HepG2 (cell line): ENCODE measurements around the gene MIDN. TPM values are rescaled to one million over a fixed set of nuclear protein-coding genes. Genes with fewer than 3 reads are reported as not detected.

Experiments
- AHDC1 ChIP-seq: sonication (generic); formaldehyde crosslinking; IDR thresholded peaks from 2 replicates; pipeline ENCODE4 v1.5.1; 2020; ENCODE audit warnings: mild to moderate bottlenecking, missing genetic modification reagents, borderline replicate concordance
- ASH2L ChIP-seq: fragments of 300-600, 200-600 bp; sonication (generic); IDR thresholded peaks from 2 replicates; pipeline ENCODE4 v1.7.0; 2017; ENCODE audit warnings: low read depth, mild to moderate bottlenecking, moderate library complexity, mixed read lengths, low read length; ENCODE audit not compliant: insufficient read length
- CHD4 ChIP-seq: fragments of 200-600 bp; sonication (generic); IDR thresholded peaks from 2 replicates; pipeline ENCODE4 v1.7.0; 2017; ENCODE audit warnings: mild to moderate bottlenecking, low read length, borderline replicate concordance
- HOXA7 ChIP-seq: sonication (generic); formaldehyde crosslinking; IDR thresholded peaks from 2 replicates; pipeline ENCODE4 v1.8.1; 2022; ENCODE audit warnings: mild to moderate bottlenecking, missing genetic modification reagents, moderate library complexity
- MNT ChIP-seq: fragments of 450-650 bp; IDR thresholded peaks from 2 replicates; pipeline ENCODE4 v1.6.1; 2016
- NAIF1 ChIP-seq: sonication (generic); formaldehyde crosslinking; IDR thresholded peaks from 2 replicates; pipeline ENCODE4 v1.5.0; 2020; ENCODE audit warnings: mild to moderate bottlenecking, missing genetic modification reagents, borderline replicate concordance
- UBTF ChIP-seq: sonication (generic); formaldehyde crosslinking; IDR thresholded peaks from 2 replicates; pipeline ENCODE4 v1.4.0; 2020; ENCODE audit warnings: mild to moderate bottlenecking, missing genetic modification reagents
- ZBTB7B ChIP-seq: sonication (generic); formaldehyde crosslinking; IDR thresholded peaks from 2 replicates; pipeline ENCODE4 v1.4.0; 2020; ENCODE audit warnings: missing genetic modification reagents
- ZFP37 ChIP-seq: sonication (generic); formaldehyde crosslinking; IDR thresholded peaks from 2 replicates; pipeline ENCODE4 v1.4.0; 2020; ENCODE audit warnings: missing genetic modification reagents, borderline replicate concordance
- ZFP90 ChIP-seq: sonication (generic); formaldehyde crosslinking; IDR thresholded peaks from 2 replicates; pipeline ENCODE4 v1.8.0; 2022; ENCODE audit warnings: missing genetic modification reagents, mild to moderate bottlenecking, inconsistent platforms, borderline replicate concordance
- ZKSCAN8 ChIP-seq: IDR thresholded peaks from 2 replicates; pipeline ENCODE4 v1.6.1; 2016; ENCODE audit warnings: borderline replicate concordance, missing genetic modification reagents, missing compliant biosample characterization
- ZNF101 ChIP-seq: sonication (generic); formaldehyde crosslinking; IDR thresholded peaks from 2 replicates; pipeline ENCODE4 v1.4.0; 2020; ENCODE audit warnings: mild to moderate bottlenecking, low read depth, missing genetic modification reagents, borderline replicate concordance
- ZNF234 ChIP-seq: sonication (generic); formaldehyde crosslinking; conservative IDR thresholded peaks from 2 replicates; pipeline ENCODE4 v1.5.1; 2020; ENCODE audit warnings: mild to moderate bottlenecking, missing genetic modification reagents
- ZNF264 ChIP-seq: sonication (generic); formaldehyde crosslinking; IDR thresholded peaks from 2 replicates; pipeline ENCODE4 v1.4.0; 2020; ENCODE audit warnings: missing genetic modification reagents
- ZNF383 ChIP-seq: sonication (generic); formaldehyde crosslinking; IDR thresholded peaks from 2 replicates; pipeline ENCODE4 v1.4.0; 2020; ENCODE audit warnings: missing genetic modification reagents, mild to moderate bottlenecking, borderline replicate concordance
- ZNF556 ChIP-seq: sonication (generic); formaldehyde crosslinking; IDR thresholded peaks from 2 replicates; pipeline ENCODE4 v1.4.0; 2020; ENCODE audit warnings: mild to moderate bottlenecking, missing genetic modification reagents, borderline replicate concordance
- ZNF652 ChIP-seq: IDR thresholded peaks from 2 replicates; pipeline ENCODE4 v1.6.1; 2016; ENCODE audit warnings: low read depth, borderline replicate concordance
- ZNF747 ChIP-seq: sonication (generic); formaldehyde crosslinking; IDR thresholded peaks from 2 replicates; pipeline ENCODE4 v1.8.1; 2023; ENCODE audit warnings: missing genetic modification reagents, mild to moderate bottlenecking, borderline replicate concordance
- ZNF839 ChIP-seq: sonication (generic); formaldehyde crosslinking; IDR thresholded peaks from 2 replicates; pipeline ENCODE4 v1.4.0; 2020; ENCODE audit warnings: missing genetic modification reagents, mild to moderate bottlenecking, borderline replicate concordance
- polyA plus RNA-seq, 8 experiments: library from polyadenylated mRNA; depleted of rRNA in 3 of 8; stranded (reverse) in 7 of 8; unstranded in 1 of 8; fragments of >200 nt; fragmentation: Illumina TruSeq in 4 of 8; extraction: Trizol in 4 of 8; gene quantifications; 2 replicates each; pipeline versions ENCODE4 v1.2.1 to v1.2.3, GENCODE V29; 2011 to 2016; ENCODE audit warnings: low read depth in 4 of 8, missing spikeins in 1 of 8, mixed read lengths in 1 of 8; ENCODE audit not compliant: insufficient read depth in 1 of 8
- total RNA-seq, 5 experiments: library from RNA; depleted of rRNA; stranded (reverse); fragments of >200 nt; fragmentation: Illumina TruSeq; extraction: Trizol; gene quantifications; 2 replicates each; pipeline ENCODE4 v1.2.3, GENCODE V29; 2016; ENCODE audit warnings: low read depth in 1 of 5

Gene MIDN
- total and polyA plus RNA-seq, 2 of the 13 experiments (the other 11 are each of a cell fraction or from before 2014, with no cell fraction given): 8.4 to 18.0 TPM

- TF ChIP-seq AHDC1 (CRISPR knock-in tag) (no peak), ZNF234 (CRISPR knock-in tag) (peak; percentile 47; the same call in 1 of the 2 replicates), ZNF556 (CRISPR knock-in tag) (no peak), MNT (no peak), CHD4 (no peak), ZNF383 (CRISPR knock-in tag) (no peak), ZFP37 (CRISPR knock-in tag) (no peak), ZNF652 (CRISPR knock-in tag) (no peak), HOXA7 (CRISPR knock-in tag) (no peak), ZNF101 (CRISPR knock-in tag) (no peak), ZNF747 (CRISPR knock-in tag) (no peak), ZNF839 (CRISPR knock-in tag) (no peak), ZBTB7B (peak; percentile 75; the same call in 1 of the 2 replicates), ZFP90 (CRISPR knock-in tag) (peak; percentile 50; the same call in 1 of the 2 replicates), ZKSCAN8 (CRISPR knock-in tag) (peak; percentile 63), UBTF (no peak), NAIF1 (CRISPR knock-in tag) (no peak), ZNF264 (CRISPR knock-in tag) (peak; percentile 34; the same call in 1 of the 2 replicates), ASH2L (no peak)
Measured at GRCh38 chr19:1248139-1248785, at the start of gene MIDN (continued).
